ENCODE measurements around the gene EHD4.

EHD4 gene

GRCh38 chr15:42014406-42014805, 42.0 kb upstream of the EHD4 start:
- no peak for TF ChIP-seq FOXP2 (optimal IDR thresholded peaks at IDR 0.05; ENCODE audit: borderline replicate concordance, extremely low read depth, extremely low read length, insufficient read depth)
- TF ChIP-seq TAF1 (IDR thresholded peaks at IDR 0.05; ENCODE audit: borderline replicate concordance, insufficient read depth, low read length), result no peak
- no peak for TF ChIP-seq POLR2AphosphoS5 (IDR thresholded peaks at IDR 0.05; ENCODE audit: low read depth, low read length)
- TF ChIP-seq SIN3A (IDR thresholded peaks at IDR 0.05; ENCODE audit: borderline replicate concordance, insufficient read depth, low read length), result no peak
- TF ChIP-seq, protein P1, sequence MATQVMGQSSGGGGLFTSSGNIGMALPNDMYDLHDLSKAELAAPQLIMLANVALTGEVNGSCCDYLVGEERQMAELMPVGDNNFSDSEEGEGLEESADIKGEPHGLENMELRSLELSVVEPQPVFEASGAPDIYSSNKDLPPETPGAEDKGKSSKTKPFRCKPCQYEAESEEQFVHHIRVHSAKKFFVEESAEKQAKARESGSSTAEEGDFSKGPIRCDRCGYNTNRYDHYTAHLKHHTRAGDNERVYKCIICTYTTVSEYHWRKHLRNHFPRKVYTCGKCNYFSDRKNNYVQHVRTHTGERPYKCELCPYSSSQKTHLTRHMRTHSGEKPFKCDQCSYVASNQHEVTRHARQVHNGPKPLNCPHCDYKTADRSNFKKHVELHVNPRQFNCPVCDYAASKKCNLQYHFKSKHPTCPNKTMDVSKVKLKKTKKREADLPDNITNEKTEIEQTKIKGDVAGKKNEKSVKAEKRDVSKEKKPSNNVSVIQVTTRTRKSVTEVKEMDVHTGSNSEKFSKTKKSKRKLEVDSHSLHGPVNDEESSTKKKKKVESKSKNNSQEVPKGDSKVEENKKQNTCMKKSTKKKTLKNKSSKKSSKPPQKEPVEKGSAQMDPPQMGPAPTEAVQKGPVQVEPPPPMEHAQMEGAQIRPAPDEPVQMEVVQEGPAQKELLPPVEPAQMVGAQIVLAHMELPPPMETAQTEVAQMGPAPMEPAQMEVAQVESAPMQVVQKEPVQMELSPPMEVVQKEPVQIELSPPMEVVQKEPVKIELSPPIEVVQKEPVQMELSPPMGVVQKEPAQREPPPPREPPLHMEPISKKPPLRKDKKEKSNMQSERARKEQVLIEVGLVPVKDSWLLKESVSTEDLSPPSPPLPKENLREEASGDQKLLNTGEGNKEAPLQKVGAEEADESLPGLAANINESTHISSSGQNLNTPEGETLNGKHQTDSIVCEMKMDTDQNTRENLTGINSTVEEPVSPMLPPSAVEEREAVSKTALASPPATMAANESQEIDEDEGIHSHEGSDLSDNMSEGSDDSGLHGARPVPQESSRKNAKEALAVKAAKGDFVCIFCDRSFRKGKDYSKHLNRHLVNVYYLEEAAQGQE (IDR thresholded peaks at IDR 0.05; ENCODE audit: insufficient read depth in 1 of 2, low read depth in 2 of 2, low read length in 2 of 2), result no peak

DNA sequence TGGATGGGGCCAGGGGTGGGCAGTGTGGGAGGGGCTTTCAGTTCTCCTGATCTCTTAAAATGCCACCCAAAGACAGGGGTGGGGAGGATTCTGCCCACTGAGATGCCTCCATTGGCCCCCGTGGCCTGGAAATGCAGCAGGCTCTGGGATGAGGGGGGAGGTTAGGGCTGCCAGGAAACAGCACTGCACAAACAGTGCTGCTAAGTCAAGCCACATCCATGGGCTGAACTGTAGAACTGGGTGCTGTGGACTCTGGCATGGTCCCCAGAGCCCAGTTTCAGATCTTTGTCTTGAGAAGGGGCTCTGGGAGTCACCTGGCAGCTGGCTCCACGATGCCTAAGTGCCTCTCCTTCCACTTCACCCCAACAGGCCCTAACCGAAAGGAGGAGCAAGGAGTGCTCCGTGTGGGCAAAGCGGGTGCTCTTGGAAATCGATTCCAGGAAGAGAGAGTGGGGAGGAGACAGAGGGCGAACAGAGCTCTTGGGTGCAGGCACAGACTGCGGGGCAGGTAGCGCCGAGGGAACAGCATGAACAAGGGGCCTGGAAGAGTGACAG, 40.6 kb upstream of the EHD4 start:
- no peak for TF ChIP-seq TAF1 (IDR thresholded peaks at IDR 0.05; ENCODE audit: borderline replicate concordance, insufficient read depth, low read length)
- TF ChIP-seq, protein P1 (IDR thresholded peaks at IDR 0.05; ENCODE audit: insufficient read depth in 1 of 2, low read depth in 2 of 2, low read length in 2 of 2), result no peak
- no peak for TF ChIP-seq SIN3A (IDR thresholded peaks at IDR 0.05; ENCODE audit: borderline replicate concordance, insufficient read depth, low read length)
- no peak for TF ChIP-seq POLR2AphosphoS5 (IDR thresholded peaks at IDR 0.05; ENCODE audit: low read depth, low read length)
- TF ChIP-seq FOXP2 (optimal IDR thresholded peaks at IDR 0.05; ENCODE audit: borderline replicate concordance, extremely low read depth, extremely low read length, insufficient read depth), result no peak

DNA sequence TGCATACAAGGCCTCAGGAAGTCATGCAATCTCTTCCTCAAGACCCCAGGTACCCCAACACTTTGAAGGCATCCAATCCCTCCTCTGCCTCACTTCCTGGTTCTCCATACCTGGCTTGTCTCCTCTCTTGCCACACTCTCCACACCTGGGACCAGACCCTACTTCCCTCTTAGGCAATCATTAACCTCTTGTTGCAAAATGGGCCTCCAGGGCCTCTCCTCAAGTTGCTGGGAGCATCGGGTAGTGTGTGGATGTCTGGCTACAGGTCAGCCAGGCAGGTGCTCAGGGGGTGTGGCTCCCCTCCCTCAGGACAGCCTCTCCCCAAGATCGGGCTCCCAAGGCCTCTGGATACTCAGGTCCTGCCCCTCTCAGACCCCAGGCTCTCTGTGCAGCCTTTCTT, 39.9 kb upstream of the EHD4 start:
- TF ChIP-seq SIN3A (IDR thresholded peaks at IDR 0.05; ENCODE audit: borderline replicate concordance, insufficient read depth, low read length) (no peak), FOXP2 (optimal IDR thresholded peaks at IDR 0.05; ENCODE audit: borderline replicate concordance, extremely low read depth, extremely low read length, insufficient read depth) (no peak), TAF1 (IDR thresholded peaks at IDR 0.05; ENCODE audit: borderline replicate concordance, insufficient read depth, low read length) (no peak), POLR2AphosphoS5 (IDR thresholded peaks at IDR 0.05; ENCODE audit: low read depth, low read length) (no peak)
- TF ChIP-seq, protein P1 (IDR thresholded peaks at IDR 0.05; ENCODE audit: insufficient read depth in 1 of 2, low read depth in 2 of 2, low read length in 2 of 2), result no peak

DNA sequence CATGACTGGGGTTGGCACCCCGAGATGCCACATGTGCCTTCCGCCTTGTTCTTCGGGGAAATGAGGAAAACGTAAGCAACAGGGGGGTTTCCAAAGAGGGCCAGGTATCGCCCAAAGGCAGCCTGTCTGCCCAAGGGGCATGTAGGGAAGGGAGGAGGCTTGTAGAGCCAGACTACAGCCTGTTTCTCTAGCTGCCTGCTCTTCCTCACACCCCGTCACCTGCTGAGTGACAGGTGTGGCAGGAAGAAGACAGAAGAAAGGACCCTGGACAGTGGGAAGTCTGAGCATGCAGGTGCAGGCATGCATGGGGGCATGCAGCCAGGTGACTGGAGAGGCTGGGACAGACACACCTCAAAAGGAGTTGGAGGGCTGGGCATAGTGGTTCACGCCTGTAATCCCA, 38.7 kb upstream of the EHD4 start:
- TF ChIP-seq SIN3A (IDR thresholded peaks at IDR 0.05; ENCODE audit: borderline replicate concordance, insufficient read depth, low read length) (no peak), FOXP2 (optimal IDR thresholded peaks at IDR 0.05; ENCODE audit: borderline replicate concordance, extremely low read depth, extremely low read length, insufficient read depth) (no peak)
- TF ChIP-seq, protein P1 (IDR thresholded peaks at IDR 0.05; ENCODE audit: insufficient read depth in 1 of 2, low read depth in 2 of 2, low read length in 2 of 2), result no peak

- no peak for TF ChIP-seq FOXP2 (optimal IDR thresholded peaks at IDR 0.05; ENCODE audit: borderline replicate concordance, extremely low read depth, extremely low read length, insufficient read depth)
- TF ChIP-seq SIN3A (IDR thresholded peaks at IDR 0.05; ENCODE audit: borderline replicate concordance, insufficient read depth, low read length), result no peak
- TF ChIP-seq, protein P1 (IDR thresholded peaks at IDR 0.05; ENCODE audit: insufficient read depth in 1 of 2, low read depth in 2 of 2, low read length in 2 of 2), result no peak
- no peak for TF ChIP-seq TAF1 (IDR thresholded peaks at IDR 0.05; ENCODE audit: borderline replicate concordance, insufficient read depth, low read length)
- no peak for TF ChIP-seq POLR2AphosphoS5 (IDR thresholded peaks at IDR 0.05; ENCODE audit: low read depth, low read length)
These were observed 38.1 kb upstream of the EHD4 start for GRCh38 chr15:42010434-42010833.

Data from PFSK-1 (cell line).